GM18508 (cell line): ENCODE measurements around the gene TYMP.

Source experiments
- ATAC-seq: cut with Tn5 transposase; IDR thresholded peaks from one replicate; pipeline ENCODE4 v1.9.1; 2021; ENCODE audit warnings: moderate number of reproducible peaks; ENCODE audit not compliant: insufficient read depth, unreplicated experiment

TYMP gene

DNA sequence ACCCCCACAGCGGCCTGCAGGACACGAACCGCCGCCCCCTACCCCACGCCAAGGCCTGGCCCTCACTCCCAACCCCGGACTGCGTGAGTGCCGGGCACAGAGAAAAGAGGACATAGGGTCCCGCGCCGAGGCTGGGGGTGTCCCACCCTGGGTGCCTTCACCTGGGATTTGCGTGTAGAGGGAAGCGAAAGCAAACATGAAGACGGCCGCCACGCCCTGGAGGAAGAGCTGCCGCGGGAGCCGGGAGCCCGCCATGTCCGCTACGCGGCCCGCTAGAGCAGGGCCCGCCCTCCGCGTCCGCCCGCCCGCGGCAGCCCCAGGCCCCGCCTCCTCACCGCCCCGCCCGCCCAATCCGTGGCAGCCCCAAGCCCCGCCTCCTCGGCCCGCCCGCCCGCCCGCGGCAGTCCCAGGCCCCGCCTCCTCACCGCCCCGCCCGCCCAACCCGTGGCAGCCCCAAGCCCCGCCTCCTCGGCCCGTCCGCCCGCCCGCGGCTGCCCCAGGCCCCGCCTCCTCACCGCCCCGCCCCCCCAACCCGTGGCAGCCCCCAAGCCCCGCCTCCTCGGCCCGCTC is 22.3 kb downstream of the TYMP start, which contains the start of gene LMF2:
TSS of gene LMF2 (minus strand) at position 282 of the 570 bp plus-strand sequence. CDS start at position 255, 27 bp downstream.
- ATAC-seq = no peak

- no peak for ATAC-seq
Measured at GRCh38 chr22:50506611-50507420, 23.0 kb downstream of the TYMP start.

- ATAC-seq = no peak
Measured at GRCh38 chr22:50505776-50506610, 23.8 kb downstream of the TYMP start.

DNA sequence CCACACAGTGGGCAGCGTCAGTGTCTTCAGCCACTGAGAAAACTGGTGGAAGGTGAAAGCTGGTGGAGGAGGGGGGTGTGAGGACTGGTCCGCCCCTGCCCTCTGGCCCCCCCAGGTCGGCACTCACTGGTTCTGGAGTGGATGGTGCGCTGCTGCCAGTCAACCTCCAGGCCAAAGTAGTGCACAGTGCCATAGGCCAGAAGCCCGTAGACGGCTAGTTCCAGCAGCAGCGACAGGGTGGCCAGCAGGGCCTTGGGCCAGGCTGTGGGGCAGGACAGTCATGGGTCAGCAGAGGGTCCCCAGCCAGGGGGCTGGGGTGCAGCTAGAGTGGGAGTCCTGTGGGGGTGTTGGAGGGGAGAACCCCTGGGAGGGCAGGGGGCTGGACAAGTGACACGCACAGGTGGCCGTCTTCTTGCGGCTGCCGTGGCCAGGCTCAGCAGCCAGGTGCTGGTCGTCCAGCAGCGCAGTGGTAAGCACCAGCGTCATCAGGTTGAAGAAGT is 24.5 kb downstream of the TYMP start:
- no peak for ATAC-seq

DNA sequence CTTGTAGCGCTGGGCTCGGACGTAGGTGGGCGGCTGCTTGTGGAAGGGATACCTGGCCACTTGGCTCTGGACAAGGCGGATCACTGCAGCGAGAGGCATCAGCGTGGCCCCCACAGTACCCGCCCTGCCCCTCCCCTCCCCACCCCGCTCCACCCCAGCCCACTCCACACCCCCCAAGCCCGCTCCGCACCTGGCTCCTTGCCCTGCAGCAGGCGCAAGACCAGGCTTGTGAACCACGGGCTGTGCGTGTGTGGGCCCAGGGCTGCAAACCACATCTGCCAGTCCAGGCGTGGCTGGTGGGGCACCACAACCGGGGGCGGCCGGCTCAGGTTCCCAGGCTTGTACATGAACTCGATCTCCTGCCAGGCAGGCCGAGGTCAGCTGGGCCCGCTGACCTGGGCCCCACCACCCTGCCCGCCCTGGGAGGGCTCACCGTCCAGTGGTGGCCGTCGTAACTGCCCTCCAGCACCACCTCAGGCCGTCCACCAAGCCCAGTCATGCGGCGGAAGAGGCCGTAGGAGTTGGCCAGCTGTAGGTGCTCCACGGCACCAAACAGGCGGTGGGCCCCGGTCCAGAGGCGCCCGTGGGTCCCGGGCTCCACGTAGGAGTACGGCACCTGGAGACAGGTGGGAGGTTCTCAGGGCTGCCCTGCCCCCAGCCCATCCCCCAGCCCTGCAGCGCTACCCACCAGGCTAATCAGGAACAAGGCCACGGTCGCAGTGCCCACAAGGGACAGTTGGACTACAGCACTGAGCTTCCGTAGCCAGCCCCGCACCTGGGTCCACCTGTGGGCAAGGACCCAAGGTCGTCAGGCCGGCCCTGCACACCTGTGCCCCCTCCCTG is 25.2 kb downstream of the TYMP start:
- ATAC-seq = no peak

DNA sequence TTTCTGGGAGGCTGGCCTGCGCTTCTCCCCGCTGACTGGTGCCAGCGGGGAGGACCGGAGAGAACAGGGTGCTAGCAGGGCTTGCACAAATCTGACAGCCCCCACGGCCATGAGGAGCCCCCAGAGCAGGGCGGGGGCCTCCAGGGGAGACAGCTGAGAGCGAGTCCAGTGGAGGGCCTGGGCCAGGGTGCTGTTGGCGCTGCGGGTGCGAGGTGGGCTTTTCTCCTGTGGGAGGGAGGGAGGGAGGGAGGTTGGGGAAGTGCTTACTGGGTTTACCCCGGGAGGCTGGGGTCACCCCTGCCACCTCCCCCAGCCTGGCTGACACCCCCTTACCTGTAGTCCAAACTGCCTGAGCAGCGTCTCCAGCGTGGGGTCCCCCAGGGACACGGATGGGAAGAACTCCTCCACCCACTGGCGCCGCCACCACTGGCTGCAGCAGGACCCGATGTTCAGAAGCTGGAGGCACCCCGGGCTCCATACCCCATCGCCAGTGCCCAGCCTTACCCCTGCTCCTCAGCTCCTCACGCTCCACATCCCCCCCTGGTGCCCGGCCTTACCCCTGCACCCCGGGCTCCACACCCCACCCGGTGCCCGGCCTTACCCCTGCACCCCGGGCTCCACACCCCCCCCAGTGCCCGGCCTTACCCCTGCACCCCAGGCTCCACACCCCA is 26.2 kb downstream of the TYMP start:
- ATAC-seq = no peak

DNA sequence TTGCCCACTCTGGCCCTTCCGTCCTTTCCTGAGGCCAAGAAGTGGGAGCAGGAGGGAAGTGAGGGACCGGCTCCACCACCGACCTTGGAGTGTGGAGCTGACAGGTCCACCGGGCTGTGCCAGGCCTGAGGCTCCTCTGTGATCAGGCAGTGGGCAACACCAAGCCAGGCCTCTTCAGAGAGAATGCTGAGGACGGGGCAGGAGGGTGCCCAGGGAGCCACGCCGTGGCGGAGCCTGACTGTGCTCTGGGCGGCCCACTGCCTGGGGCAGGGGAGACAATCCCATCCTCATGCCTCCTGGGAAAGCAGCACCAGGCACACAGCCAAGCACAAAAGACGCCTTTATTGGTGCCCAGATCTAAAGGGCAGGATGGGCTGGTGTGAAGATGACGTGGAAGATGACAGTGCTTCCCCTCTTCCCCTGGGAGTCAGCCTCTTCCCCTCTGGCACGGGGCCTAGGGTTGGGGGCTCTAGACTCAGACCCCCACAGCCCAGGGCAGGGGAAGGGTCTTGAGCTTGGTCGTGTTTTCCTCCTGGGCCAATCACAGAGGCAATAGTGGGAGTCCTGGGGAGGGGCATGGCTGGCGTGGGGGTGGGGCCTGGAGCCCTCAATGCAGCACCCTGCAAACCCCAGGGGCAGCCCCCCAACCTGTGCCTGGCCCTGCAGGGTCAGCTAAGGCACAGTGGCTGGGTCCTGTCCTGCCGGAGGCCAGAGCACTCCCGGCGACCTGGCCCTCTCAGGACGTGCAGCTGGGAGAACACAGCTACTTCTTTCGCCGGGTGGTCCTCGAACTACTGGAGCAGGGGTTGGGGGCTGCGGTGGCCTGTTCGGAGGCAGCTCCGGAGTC is 27.0 kb downstream of the TYMP start:
- ATAC-seq = no peak

- no peak for ATAC-seq
Measured at GRCh38 chr22:50502096-50502495, 27.7 kb downstream of the TYMP start.

DNA sequence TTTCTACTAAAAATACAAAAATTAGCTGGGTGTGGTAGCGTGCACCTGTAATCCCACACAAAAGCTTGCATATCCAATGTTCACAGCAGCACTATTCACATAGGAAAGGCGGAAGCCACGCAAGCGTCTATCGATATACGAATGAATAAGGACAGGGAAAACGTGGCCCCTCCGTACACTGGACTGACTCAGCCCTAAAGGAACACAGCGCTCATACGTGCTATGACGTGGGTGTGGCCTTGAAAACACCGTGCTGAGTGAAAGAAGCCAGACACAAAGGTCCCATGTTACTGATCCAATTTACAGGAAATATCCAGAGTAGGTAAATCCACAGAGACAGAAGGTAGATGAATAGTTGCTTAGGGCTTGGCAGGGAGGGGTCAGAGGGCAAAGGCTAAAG is 29.4 kb downstream of the TYMP start:
- ATAC-seq = no peak

- ATAC-seq = no peak
Measured at GRCh38 chr22:50498322-50498890, 31.4 kb downstream of the TYMP start.

- no peak for ATAC-seq
Measured at GRCh38 chr22:50497093-50497492, 32.7 kb downstream of the TYMP start.

GRCh38 chr22:50490531-50491308 is 39.1 kb downstream of the TYMP start:
- ATAC-seq = no peak

GRCh38 chr22:50489363-50490243 is 40.2 kb downstream of the TYMP start:
- no peak for ATAC-seq

DNA sequence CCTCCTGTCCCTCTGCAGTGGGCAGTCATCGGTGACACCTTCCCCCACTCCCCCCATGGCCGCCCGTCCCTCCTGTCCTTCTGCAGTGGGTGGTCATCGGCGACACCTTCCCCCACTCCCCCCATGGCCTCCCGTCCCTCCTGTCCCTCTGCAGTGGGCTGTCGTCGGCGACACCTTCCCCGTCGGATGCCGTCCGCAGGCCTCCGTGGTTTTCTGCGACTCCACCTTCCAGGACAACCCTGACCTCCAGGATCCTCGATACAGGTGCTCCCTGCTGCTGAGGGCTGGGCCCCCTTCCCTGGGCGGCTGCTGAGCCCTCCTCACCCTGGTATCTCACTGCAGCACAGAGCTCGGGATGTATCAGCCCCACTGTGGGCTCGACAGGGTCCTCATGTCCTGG is 40.9 kb downstream of the TYMP start:
- ATAC-seq = no peak

- ATAC-seq = no peak
Measured at GRCh38 chr22:50488006-50488677, 41.7 kb downstream of the TYMP start.
